ELF-1 (cell line): Measurements from ENCODE around the gene SYTL1.

ENCODE experiments used
- DNase-seq: peaks from one replicate; pipeline ENCODE4 v3.0.0-alpha.2; 2016; ENCODE audit warnings: low read depth, low spot score

SYTL1 gene, protein sequence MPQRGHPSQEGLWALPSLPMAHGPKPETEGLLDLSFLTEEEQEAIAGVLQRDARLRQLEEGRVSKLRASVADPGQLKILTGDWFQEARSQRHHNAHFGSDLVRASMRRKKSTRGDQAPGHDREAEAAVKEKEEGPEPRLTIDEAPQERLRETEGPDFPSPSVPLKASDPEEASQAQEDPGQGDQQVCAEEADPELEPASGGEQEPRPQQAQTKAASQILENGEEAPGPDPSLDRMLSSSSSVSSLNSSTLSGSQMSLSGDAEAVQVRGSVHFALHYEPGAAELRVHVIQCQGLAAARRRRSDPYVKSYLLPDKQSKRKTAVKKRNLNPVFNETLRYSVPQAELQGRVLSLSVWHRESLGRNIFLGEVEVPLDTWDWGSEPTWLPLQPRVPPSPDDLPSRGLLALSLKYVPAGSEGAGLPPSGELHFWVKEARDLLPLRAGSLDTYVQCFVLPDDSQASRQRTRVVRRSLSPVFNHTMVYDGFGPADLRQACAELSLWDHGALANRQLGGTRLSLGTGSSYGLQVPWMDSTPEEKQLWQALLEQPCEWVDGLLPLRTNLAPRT

DNA sequence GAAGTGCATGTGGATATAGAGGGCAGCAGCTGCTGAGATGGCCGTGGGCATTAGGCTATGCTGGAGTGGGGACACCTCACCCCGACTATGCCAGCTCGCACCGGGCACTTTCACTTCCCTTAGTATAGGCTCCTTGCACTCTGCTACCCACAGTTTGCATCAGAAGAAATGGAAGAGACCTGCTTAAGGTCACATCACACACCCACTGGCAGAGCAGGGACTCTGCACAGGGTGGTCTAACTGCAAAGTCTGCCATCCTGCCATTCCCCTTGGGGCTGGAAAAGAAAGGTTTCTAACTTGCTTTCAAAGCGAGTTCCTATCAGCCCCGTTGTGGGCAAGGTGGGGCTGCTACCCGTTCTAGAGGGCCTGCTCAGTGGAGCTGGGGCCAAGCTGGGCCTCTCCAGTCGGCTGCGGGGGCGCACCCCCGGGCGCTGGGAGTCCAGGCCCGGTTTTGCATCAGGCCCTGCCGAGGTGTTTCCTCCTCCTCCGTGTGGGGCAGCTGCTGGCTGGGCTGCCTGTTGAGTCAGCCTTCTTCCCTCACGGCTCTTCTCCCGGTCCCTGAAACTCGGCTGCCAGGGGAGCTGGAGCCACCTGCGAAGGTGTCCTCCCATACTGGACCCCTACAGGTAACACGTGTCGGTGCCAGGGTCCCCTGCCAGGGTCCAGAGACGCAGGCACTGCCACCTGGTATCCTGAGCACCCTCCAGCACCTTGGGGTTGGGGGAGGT, at the start of gene SYTL1:
TSS of gene SYTL1 (plus strand) at position 498 of the 728 bp plus-strand sequence. CDS start 3,313 bp downstream, outside the sequence.
- DNase-seq, result peak; percentile 71

DNA sequence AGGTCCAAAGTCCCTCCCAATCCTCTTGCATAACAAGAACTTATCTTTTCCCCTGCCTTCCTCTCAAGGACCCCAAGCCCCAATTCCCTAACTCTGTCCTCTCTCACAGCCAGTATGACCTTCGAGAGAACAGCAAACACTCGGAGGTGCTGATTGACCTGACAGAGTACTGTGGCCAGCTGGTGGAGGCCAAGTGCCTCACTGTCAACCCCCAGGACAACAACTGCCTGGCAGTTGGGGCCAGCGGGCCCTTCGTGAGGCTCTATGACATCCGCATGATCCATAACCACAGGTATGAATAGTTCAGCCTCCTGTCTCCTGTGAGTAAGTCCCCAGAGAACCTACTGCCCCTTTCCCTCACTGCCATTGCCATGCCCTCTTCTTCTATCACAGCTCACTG, 49.7 kb upstream of the SYTL1 start:
- no peak for DNase-seq

DNA sequence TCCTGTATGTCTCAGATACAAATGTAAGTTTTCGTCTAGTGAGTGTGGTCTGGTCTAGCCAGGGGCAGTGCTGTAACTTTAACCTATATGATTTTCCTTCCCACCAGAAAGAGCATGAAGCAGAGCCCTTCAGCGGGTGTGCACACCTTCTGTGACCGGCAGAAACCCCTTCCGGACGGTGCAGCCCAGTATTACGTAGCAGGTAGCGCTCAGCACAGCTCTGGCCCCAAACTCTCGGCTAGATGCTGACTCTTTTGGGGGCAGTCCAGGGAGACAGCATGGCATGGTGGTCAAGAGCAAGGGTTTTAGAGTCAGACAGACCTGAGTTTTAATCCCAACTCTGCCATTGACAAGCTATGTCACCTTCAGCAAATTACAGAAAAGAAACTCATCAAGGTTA, 47.9 kb upstream of the SYTL1 start:
- no peak for DNase-seq

DNA sequence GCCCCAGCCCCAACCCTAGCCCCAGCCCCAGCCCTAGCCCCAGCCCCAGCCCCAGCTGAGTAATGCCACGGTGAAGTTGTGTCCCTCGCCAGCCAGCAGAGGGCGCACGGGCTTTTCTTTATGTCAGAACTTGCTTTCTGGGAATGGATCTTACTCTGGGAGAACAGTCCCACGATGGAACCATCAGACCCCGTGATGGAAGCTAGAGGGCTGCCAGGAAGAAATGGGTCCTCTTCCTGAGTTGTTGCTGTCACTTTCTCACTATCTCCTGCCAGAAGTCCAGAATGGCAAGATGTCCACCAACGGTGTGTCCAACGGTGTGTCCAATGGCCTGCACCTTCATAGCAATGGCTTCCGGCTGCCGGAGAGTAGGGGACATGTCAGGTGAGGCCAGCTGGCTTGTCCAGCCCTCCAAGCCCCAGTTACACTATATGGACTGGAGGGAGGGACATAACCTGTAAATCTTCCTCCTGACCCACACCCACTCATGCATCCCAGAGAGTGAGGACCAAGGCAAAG, 45.0 kb upstream of the SYTL1 start:
- peak; percentile 67 for DNase-seq

DNA sequence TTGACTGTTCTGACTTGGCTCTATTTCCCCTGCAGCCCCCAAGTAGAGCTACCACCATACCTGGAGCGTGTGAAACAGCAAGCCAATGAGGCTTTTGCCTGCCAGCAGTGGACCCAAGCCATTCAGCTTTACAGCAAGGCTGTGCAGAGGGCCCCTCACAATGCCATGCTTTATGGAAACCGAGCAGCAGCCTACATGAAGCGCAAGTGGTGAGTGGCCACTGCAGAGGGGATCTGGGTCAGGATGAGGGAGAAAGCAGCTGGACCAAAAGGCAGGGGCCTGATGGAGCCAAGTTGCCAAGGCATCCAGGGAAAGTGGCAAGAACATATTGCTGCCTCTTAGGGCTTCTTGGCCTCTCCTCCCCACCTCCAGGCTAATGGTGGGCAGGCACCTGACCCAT, 43.9 kb upstream of the SYTL1 start:
- no peak for DNase-seq

DNA sequence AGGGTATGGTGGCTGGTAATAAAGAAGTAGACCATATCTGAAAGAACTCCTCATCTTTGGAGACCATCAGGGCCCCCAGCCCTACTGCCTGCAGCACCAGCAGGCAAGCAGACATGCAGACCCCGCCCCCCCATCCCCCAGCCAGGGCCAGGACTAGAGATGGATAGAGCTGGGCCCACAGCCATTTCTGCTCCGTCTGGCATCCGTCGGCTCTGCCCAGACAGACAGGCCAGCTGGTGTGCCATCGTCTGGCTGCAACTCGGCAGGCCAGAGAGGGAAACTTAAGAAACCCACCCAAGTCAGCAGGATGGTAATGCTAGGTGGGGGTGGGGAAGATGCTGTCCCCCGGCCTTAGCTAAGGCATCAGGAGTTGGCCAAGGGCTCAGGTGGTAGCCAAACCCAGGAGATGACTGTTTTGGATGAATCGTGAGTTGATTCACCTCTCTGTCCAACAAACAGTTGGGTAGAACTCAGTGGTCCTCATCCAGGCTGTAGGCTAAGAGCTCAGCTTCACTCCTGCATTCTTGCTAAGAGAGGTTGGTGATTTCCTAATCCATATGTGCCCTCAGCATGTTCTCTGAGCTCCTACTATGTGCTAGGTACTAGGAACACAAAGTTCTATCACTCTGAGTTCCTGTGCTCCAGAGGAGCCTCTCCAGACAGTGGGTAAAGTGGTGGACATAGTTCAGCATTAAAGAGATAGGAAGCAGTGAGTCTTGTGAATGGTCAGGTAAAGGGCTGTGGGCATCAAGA, 43.0 kb upstream of the SYTL1 start:
- no peak for DNase-seq

DNA sequence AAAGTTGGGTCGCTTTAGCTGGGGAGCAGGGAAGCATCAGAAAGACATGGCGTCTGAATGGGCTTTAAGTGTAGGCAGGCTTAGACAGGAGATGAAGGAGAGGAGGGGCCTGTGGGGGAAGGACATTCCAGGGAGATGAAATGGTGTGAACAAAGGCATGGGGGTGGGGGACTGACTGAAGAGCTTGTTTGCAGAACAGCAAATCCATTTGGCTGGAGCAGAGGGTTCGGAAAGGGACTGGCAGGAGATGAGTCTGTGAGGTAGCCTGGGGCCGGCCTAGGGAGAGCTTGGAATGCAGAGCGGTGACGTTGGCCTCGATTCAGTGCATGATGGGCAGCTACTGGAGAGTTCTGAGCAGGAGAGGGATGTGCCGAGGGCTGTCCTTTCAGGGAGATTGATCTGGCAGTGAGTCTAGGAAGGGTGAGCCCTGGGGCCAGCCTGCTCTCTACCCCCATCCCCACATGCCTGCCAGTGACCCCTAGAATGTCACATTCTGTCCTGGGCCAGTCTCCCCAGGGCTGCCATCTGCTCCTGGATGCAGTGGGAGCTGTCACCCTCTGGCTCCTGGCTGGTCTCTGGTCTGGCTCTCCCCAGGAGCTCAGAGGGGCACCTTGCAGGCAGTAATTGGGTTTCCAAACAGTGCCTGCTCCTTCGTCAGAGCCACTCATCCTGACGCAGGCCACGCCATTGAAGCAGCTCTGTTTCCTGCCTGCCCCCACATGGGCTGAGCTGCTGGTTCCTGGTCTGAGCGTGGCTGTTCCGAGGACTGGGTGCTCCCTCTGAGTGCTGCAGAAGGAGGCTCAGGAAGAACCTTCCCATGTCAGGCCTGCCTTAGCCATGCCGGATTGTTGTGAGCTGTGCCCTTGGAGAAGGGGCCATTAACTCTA, 42.2 kb upstream of the SYTL1 start:
- peak; percentile 99 for DNase-seq

DNA sequence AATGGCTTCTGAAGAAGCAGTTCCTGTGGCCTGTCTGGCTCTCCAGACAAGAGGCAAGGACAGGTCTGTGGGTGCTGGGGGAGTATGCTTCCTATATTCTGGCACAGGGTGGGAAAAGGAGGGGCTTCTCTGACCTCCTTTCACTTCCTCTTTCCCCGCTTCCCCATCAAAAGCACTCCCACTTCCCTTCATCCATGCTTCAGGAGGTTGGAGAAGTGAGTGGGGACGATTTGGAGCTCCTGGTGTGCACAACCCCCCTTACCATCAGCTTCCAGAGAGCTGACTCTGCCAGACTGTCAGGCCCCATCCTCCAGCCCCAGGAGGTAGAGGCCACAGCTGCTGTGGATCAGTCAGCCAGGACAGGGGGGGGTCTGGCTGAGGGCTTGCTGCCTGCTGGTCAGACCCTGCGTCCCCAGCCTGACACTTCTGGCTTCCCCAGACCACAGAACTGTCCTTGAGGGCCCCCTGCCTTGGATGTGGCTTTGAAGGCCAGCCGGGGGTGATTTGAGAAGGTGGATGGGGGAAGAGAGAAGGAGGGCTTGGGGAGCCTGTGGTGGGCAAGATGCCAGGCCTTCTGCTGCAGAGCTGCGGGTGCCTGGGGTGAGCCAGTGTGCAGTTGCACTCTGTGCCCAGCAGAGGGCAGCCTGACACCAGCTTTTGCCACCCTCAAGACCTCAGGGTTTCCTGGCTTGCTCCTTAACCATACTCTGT, 41.3 kb upstream of the SYTL1 start:
- DNase-seq, result peak; percentile 96

DNA sequence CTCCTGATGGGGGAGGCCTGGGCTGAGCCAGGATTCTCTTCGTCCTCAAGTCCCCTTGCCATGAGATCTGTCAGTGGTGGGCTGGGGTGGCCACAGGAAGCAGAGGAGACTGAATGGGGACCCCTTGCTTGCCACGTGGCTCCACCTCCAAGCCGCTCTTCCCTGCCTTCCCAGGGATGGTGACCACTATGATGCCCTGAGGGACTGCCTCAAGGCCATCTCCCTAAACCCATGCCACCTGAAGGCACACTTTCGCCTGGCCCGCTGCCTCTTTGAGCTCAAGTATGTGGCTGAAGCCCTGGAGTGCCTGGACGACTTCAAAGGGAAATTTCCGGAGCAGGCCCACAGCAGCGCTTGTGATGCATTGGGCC, 40.8 kb upstream of the SYTL1 start:
- no peak for DNase-seq

DNA sequence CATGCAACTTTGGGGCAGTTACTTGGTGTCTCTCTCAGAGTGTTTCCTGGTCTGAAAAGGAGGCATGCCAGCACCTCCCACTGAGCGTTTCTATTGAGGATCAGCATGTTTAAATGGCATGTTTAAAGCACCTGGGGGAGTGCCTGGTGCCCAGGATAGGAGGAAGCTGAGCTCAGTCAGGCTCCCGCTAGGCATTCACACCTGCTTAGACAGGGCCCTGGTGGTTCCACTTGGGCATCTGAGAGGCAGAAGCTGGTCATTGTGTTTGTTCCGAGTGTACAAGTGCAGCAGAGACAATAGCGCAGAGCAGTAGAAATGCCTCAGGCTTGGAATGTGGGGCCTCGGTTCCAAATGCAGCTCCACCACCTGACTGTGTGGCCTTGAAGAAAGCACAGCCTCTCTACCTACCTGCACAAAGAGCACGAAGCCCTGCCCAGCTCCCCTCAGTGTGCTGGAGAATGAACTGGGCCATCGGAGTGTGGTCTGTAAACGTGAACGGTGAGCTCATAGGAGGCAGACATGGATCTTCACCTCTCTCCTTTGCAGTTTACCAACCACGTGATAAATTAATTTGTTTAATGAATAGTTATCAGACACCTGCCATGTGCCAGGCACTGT, 40.1 kb upstream of the SYTL1 start:
- peak; percentile 45 for DNase-seq

DNA sequence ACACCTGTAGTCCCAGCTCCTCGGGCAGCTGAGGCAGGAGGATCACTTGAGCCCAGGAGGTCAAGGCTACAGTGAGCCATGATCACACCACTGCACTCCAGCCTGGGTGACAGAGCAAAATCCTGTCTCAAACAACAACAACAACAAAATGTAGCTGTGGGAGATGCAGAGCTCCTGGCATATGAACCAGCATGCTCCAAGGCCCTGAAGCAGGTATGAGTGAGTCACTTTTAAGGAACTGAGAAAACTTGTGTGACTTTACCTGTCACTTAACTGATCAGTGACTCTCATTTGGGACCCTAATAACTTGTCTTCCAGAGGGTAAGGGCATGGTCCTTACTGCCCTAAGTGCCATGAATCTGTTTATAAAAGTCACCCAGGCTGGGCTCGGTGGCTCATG, 39.2 kb upstream of the SYTL1 start:
- DNase-seq, result no peak

DNA sequence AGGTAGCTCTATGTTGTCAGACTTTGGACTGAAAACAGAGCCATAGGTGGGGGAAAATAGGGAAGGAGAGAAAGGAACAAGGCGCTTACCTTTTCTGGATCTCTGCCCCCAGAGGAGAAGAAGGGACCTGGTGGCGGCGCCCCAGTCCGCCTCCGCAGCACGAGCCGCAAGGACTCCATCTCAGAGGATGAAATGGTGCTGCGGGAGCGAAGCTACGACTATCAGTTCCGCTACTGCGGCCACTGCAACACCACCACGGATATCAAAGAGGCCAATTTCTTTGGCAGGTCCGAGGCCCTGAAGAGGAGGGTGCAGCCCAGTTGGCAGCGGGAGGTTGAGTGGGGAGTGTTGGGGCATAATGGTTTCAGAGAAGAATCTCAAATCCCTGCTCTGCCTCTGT, 38.3 kb upstream of the SYTL1 start:
- no peak for DNase-seq

DNA sequence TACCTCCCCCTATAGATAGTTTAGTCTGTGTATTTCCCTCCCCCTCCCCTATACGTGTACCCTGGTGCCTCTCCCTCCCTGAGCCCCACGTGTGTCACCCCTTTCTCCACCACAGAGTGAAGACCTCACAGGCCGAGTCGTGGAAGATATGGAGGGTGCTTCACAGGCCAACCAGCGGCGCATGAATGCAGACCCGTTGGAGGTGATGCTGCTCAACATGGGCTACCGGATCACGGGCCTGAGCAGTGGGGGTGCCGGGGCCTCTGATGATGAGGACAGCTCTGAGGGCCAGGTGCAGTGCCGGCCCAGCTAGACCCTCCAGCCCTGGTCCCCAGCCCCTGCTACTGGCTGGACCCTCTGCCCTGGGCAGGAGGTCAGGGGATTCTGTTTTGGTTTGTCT, 35.8 kb upstream of the SYTL1 start:
- DNase-seq, result no peak

DNA sequence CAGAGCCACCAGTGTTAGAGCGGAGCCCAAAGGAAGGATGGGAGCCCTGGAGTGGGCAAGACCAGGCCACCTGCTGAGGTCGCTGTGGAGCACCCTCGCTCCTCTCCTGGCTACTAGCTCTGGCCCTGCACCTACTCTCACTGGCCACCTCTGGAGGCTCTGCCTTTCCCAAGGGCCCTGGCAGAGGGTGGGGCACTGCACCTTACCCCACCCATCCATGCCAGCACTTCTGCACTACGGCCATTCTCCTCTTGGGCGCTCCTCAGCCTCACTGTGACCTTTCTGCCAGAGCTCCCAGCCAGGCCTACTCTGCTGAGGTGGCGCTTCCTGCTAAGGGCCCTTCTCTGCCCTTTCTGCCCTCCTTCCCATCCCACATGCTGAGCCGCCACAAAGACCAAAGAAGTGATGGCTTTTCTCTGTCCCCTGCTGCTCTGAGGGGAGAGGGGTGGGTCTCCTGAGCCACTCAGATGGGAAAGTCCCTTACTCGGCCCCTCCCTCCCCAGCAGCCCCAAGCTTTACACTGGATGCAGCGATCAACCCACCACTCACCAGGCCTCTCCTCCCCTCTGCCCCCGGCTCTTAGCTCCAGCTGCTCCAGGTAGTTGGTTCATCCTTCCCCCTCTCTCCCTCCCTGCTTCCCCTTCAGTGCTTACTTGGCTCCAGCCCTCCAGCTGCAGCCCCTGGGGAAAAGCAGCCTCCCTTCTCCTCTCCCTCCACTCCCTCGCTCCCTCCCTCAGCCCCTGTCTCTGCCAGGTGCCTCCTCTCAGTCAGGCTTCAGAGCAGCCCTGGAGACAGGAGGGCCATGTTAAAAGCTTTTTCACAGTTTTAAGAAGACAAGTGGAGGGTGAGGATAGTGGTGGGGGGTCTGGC, 34.7 kb upstream of the SYTL1 start:
- peak; percentile 82 for DNase-seq

DNA sequence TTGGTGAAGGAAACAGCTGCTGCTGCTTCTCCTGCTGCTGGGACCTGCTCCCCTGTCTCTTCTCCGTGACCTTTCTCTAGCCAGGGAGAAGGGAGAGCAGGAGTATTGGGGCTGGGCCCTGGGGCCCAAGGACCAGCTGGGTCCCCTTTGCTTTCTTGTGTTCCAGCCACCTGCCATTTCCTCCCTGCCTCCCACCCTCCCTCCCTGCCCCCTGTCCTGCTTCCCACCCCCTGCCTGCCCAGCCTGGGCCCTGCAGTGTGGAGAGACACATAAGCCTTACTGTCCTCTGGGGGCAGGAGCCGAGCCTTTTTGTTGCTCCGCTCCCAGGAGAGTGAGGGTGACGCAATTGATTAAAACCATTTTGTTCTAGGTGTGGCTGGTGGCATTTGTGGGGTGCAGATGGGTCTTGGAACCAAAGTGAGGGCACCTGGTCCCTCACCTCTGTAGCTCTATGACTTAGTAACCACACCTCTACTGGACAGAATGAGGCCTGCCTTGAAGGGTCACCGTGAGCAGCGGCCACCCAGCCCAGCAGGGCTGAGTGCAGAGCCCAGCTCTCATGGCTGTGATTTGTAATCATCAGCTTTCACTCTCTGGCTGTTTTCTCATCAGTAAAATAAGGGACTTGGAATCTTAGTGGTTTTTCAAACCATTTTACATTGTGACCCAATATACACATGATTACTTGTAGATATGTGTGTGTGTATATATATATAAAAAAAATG, 33.8 kb upstream of the SYTL1 start:
- DNase-seq, result no peak

DNA sequence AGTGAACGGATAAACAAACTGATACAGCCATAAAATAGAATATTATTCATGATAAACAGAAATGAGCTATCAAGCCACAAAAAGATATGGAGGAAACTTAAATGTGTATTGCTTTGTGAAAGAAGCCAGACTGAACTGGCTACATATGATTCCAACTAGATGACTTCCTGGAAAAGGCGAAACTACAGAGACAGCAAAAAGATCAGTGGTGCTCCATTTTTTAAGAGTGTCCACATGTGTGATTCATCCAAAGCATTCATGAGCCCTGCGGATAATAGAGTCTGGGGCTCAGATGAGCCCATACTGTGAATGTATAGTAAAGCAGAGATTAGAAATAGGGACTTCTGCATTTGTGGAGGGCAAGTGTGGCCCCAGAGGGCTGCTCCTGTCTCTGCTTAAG, 27.7 kb upstream of the SYTL1 start:
- DNase-seq, result no peak

DNA sequence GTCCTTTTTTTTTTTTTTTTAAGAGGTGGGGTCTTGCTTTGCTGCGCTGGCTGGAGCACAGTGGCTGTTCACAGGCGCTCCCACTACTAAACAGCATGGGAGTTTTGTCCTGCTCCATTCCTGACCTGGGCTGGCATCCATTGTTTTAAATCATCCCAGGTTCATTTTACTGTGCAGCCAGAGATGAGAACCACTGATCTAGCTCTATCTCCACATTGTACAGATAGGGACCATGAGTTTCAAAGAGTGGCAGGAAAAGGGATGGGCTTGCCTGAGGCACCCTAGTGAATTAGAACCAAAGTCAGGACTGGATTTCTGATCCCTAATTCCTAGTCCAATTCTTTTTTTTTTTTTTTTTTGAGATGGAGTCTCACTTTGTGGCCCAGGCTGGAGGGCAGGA, 27.1 kb upstream of the SYTL1 start:
- DNase-seq, result no peak

DNA sequence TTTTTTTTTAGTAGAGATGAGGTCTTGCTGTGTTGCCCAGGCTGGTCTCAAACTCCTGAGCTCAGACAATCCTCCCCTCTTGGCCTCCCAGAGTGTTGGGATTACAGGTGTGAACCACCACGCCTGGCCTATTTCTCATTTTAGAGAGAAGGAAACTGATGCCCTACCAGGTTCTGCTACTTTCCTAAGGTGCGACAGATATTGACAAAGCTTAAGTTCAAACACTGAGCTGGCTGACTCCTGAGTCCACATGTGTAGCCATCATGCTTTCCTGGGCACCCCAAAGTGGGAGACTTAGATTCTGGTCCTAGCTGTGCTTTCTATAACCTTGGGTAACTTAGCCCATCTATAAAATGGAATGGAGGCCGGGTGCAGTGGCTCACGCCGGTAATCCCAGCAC, 25.0 kb upstream of the SYTL1 start:
- no peak for DNase-seq
